GM12878 (cell line): Measurements from ENCODE around the gene NXN. TPM values are rescaled to one million over a fixed set of nuclear protein-coding genes. Genes with fewer than 3 reads are reported as not detected.
"Not testable (repeated sequence)": the region's sequence is repeated elsewhere in the genome, so short reads cannot be mapped to it uniquely, and the experiment has no call there.

ENCODE experiments used
- ATAC-seq: fragments of 200-7000 bp; cut with Tn5 transposase; 3 replicates; pipeline ENCODE4 v1.9.1; 2020; ENCODE audit warnings: mild to moderate bottlenecking, moderate library complexity
- BruUV-seq: library from RNA; stranded (reverse); fragments of 400-500 nt; replicated peaks from 2 replicates; lab custom pipeline; 2021; lab: Mats Ljungman, UMichigan
- CTCF ChIA-PET: fragments of 300-600 bp; sonication (Branson Sonifier 250); formaldehyde crosslinking; extraction: SDS; loops from one replicate; lab custom pipeline; 2021; ENCODE audit warnings: inconsistent platforms; lab: Yijun Ruan, JAX
- POLR2A ChIA-PET: fragments of 350-600 bp; formaldehyde crosslinking; extraction: SDS; loops from one replicate; lab custom pipeline; 2021; ENCODE audit warnings: inconsistent platforms; lab: Charles Lee
- RAD21 ChIA-PET: fragments of 300-600 bp; sonication (Branson Sonifier 250); formaldehyde crosslinking; loops from one replicate; lab custom pipeline; 2023; ENCODE audit warnings: antibody characterized with exemption; ENCODE audit not compliant: unreplicated experiment; lab: Charles Lee
- SMC1A ChIA-PET: fragments of 300-600 bp; sonication (Branson Sonifier 250); formaldehyde crosslinking; loops from one replicate; lab custom pipeline; 2023; ENCODE audit not compliant: unreplicated experiment, uncharacterized antibody; lab: Charles Lee
- DNase-seq: peaks from one replicate; pipeline ENCODE4 v3.0.0-alpha.2; 2011; ENCODE audit warnings: low read depth, low spot score
- FAIRE-seq: peaks from 3 replicates; lab custom pipeline; 2011; peaks lifted over from hg19 to GRCh38; lab: Jason Lieb, UNC
- H2AFZ ChIP-seq: 2 replicates; pipeline ENCODE4 v1.6.0; 2011; ENCODE audit warnings: low read depth, low read length, control low read depth; ENCODE audit not compliant: control insufficient read depth
- H3K27ac ChIP-seq: 2 replicates; pipeline ENCODE4 v1.5.1; 2011; ENCODE audit warnings: control low read depth; ENCODE audit not compliant: control insufficient read depth, insufficient read depth
- H3K27me3 ChIP-seq, 2 experiments: replicated peaks in 1 of 2; 2 replicates each; pipeline versions ENCODE4 v1.6.0 to v1.6.1; 2011; ENCODE audit warnings: low read length in 1 of 2; ENCODE audit not compliant: control insufficient read depth in 2 of 2, insufficient read depth in 2 of 2
- H3K36me3 ChIP-seq, 2 experiments: 2 replicates each; pipeline ENCODE4 v1.5.1; 2011; ENCODE audit warnings: low read length in 1 of 2; ENCODE audit not compliant: control insufficient read depth in 2 of 2, insufficient read depth in 2 of 2
- H3K4me1 ChIP-seq: 2 replicates; pipeline ENCODE4 v1.6.1; 2011; ENCODE audit warnings: mild to moderate bottlenecking, low read length, moderate library complexity, mixed read lengths; ENCODE audit not compliant: control insufficient read depth, insufficient read depth
- H3K4me2 ChIP-seq: 2 replicates; pipeline ENCODE4 v1.6.0; 2011; ENCODE audit warnings: control low read depth; ENCODE audit not compliant: control insufficient read depth, insufficient read depth
- H3K4me3 ChIP-seq: fragments of 200-600 bp; sonication (generic); 2 replicates; pipeline ENCODE4 v1.5.1; 2016
- H3K79me2 ChIP-seq: 2 replicates; pipeline ENCODE4 v1.6.0; 2011; ENCODE audit warnings: low read length; ENCODE audit not compliant: control insufficient read depth, insufficient read depth
- H3K9ac ChIP-seq: 2 replicates; pipeline ENCODE4 v1.8.0; 2011; ENCODE audit warnings: low read length, control low read depth, mixed read lengths; ENCODE audit not compliant: control insufficient read depth, insufficient read depth
- H3K9me3 ChIP-seq: replicated peaks from 3 replicates; pipeline ENCODE4 v1.5.1; 2011; ENCODE audit warnings: mild to moderate bottlenecking, low read length; ENCODE audit not compliant: control insufficient read depth, insufficient read depth
- H4K20me1 ChIP-seq: 2 replicates; pipeline ENCODE4 v1.6.0; 2011; ENCODE audit not compliant: control insufficient read depth, insufficient read depth
- BACH1 ChIP-seq: fragments of 450-650 bp; IDR thresholded peaks from 2 replicates; pipeline ENCODE4 v1.6.1; 2017; ENCODE audit warnings: mild to moderate bottlenecking, borderline replicate concordance
- CBX5 ChIP-seq: sonication (generic); IDR thresholded peaks from 2 replicates; pipeline ENCODE4 v1.6.1; 2016; ENCODE audit warnings: low read depth, moderate library complexity, mild to moderate bottlenecking, inconsistent platforms
- EZH2 ChIP-seq: IDR thresholded peaks from 2 replicates; pipeline ENCODE4 v1.6.1; 2012; ENCODE audit warnings: low read depth, mild to moderate bottlenecking, control low read depth, inconsistent platforms, low read length, borderline replicate concordance; ENCODE audit not compliant: control insufficient read depth
- HDAC2 ChIP-seq: fragments of 200-600 bp; sonication (generic); IDR thresholded peaks from 2 replicates; pipeline ENCODE4 v1.6.1; 2017
- HDGF ChIP-seq: fragments of 450-650 bp; IDR thresholded peaks from 2 replicates; pipeline ENCODE4 v1.6.1; 2016; ENCODE audit warnings: antibody characterized with exemption
- KLF5 ChIP-seq: fragments of 450-650 bp; IDR thresholded peaks from 2 replicates; pipeline ENCODE4 v1.6.1; 2014; ENCODE audit warnings: mild to moderate bottlenecking; ENCODE audit not compliant: partially characterized antibody
- MEF2B ChIP-seq: fragments of 450-650 bp; IDR thresholded peaks from 2 replicates; pipeline ENCODE4 v1.6.1; 2018; ENCODE audit warnings: mild to moderate bottlenecking, moderate library complexity; ENCODE audit not compliant: partially characterized antibody, poor library complexity, severe bottlenecking
- NFXL1 ChIP-seq: fragments of 450-650 bp; IDR thresholded peaks from 2 replicates; pipeline ENCODE4 v1.6.1; 2017; ENCODE audit warnings: antibody characterized with exemption, mild to moderate bottlenecking, borderline replicate concordance
- NFYB ChIP-seq: IDR thresholded peaks from 2 replicates; pipeline ENCODE4 v1.6.1; 2011; ENCODE audit warnings: low read depth, mild to moderate bottlenecking, low read length, improper control_type of control experiment, moderate library complexity; ENCODE audit not compliant: insufficient read depth
- NR2F1 ChIP-seq: fragments of 450-650 bp; conservative IDR thresholded peaks from 2 replicates; pipeline ENCODE4 v1.6.1; 2017; ENCODE audit warnings: mild to moderate bottlenecking
- NRF1 ChIP-seq: conservative IDR thresholded peaks from 2 replicates; pipeline ENCODE4 v1.6.1; 2011; ENCODE audit warnings: mild to moderate bottlenecking, low read depth, low read length, improper control_type of control experiment
- RUNX3 ChIP-seq: IDR thresholded peaks from 2 replicates; pipeline ENCODE4 v1.6.1; 2012; ENCODE audit warnings: low read length, inconsistent platforms
- SIN3A ChIP-seq: IDR thresholded peaks from 2 replicates; pipeline ENCODE4 v1.6.1; 2012; ENCODE audit warnings: low read depth, low read length, improper control_type of control experiment
- USF1 ChIP-seq: IDR thresholded peaks from 2 replicates; pipeline ENCODE4 v1.6.1; 2011; ENCODE audit warnings: borderline replicate concordance, low read depth, mild to moderate bottlenecking, moderate library complexity, mixed read lengths, low read length; ENCODE audit not compliant: insufficient read depth; ENCODE audit errors: extremely low read length
- YY1 ChIP-seq: IDR thresholded peaks from 2 replicates; pipeline ENCODE4 v1.6.1; 2011; ENCODE audit warnings: low read depth, mild to moderate bottlenecking, low read length
- ZNF274 ChIP-seq: IDR thresholded peaks from one replicate; pipeline ENCODE4 v1.8.0; 2011; ENCODE audit not compliant: insufficient read length, insufficient read depth
- WGBS: methylation state at CpG from one replicate; pipeline ENCODE4 v1.1.6; 2016; ENCODE audit warnings: low lambda C conversion rate; ENCODE audit not compliant: insufficient replicate concordance, insufficient coverage; ENCODE audit errors: missing lambda C conversion rate; 5-methylcytosine and 5-hydroxymethylcytosine counted together
- in situ Hi-C: fragments of 300-500 bp; cut with MboI; formaldehyde crosslinking; loops from 9 replicates; pipeline ENCODE4 v1.14.3; 2018; ENCODE audit warnings: mixed read lengths
- intact Hi-C: fragments of 100-400 bp; cut with micrococcal nuclease; formaldehyde crosslinking; loops from one replicate; pipeline ENCODE4 v1.14.2; 2022; ENCODE audit not compliant: unreplicated experiment
- polyA plus RNA-seq, 11 experiments: library from polyadenylated mRNA; depleted of rRNA in 4 of 11; unstranded in 6 of 11; stranded (reverse) in 5 of 11; fragments of >200 nt; fragmentation: Nextera tagmentation in 4 of 11; fragmentation: Illumina TruSeq in 1 of 11; extraction: Ambion mirVana in 4 of 11; extraction: Trizol in 1 of 11; gene quantifications; 1 replicate in 1 of 11; 2 replicates in 10 of 11; pipeline versions ENCODE4 v1.2.1 to v1.2.3, GENCODE V29; 2011 to 2016; ENCODE audit warnings: inconsistent platforms in 2 of 11, missing spikeins in 2 of 11, low read depth in 1 of 11
- total RNA-seq, 4 experiments: library from RNA; depleted of rRNA in 3 of 4; stranded (reverse); fragments of >200 nt in 3 of 4; fragmentation: Illumina TruSeq in 1 of 4; extraction: Trizol in 1 of 4; gene quantifications; 2 replicates each; pipeline versions ENCODE4 v1.2.1 to v1.2.3, GENCODE V29; 2013 to 2021

Gene NXN
- total and polyA plus RNA-seq, 10 of the 15 experiments (the other 5 are each of a cell fraction or from before 2014, with no cell fraction given), result 0.04 to 1.2 (median 0.30) TPM

GRCh38 chr17:971861-972260 lies 7.7 kb downstream of the NXN start:
- intact Hi-C loops, H3K4me2 ChIP-seq, H3K9ac ChIP-seq, in situ Hi-C loops, H3K79me2 ChIP-seq, H4K20me1 ChIP-seq, H3K4me1 ChIP-seq, H3K4me3 ChIP-seq, H3K27ac ChIP-seq, BruUV-seq, H3K27me3 ChIP-seq, POLR2A ChIA-PET, H3K9me3 ChIP-seq, RAD21 ChIA-PET, H3K36me3 ChIP-seq, DNase-seq, FAIRE-seq, H2AFZ ChIP-seq, ATAC-seq: not testable (repeated sequence)
- ChIA-PET CTCF (interaction anchor here (0.6 to 1.0 kb wide), 2 partner anchors 9 to 56 kb away, joined by 3 to 4 read pairs; no protein-coding TSS in a partner anchor), SMC1A (interaction anchor here (0.6 kb wide), 1 partner anchor 126 kb away, joined by 3 read pairs; no protein-coding TSS in a partner anchor)
- WGBS, result 51% methylated on average over 14 of the region's 14 CpGs

DNA sequence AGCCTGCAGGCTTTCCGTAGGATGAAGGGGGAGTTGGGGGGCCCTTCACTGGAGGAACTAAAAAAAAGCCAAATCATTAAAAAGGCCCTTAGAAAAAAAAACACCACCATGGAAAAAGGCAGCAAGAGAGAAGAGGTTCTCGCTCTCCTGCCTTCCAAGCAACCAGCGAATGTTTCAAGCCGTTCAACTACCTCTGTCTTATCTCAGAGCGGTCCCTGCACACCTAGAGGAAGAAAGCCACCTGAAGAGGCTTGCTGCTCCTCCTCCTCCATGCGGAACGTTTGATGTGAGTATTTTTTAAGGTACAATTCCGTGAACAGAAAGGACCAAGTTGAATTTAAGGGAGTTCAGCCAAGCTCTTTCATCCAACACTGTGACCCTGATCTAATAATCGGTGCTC lies 9.2 kb downstream of the NXN start:
- no peak overlapping the region for H3K27ac ChIP-seq
- no peaks in the 10 kb centered on the region for H3K4me1 ChIP-seq
- RAD21 ChIA-PET, result no interaction called here
- no peaks in the 10 kb centered on the region for H3K9me3 ChIP-seq
- SMC1A ChIA-PET, result no interaction called here
- H3K9ac ChIP-seq, result no peak overlapping the region
- H3K27me3 ChIP-seq, result peaks cover 0 to 2% of the 10 kb centered on the region in 2 experiments; a peak in 1 of 4 replicates
- no peak for DNase-seq
- no peak overlapping the region for H2AFZ ChIP-seq
- ATAC-seq, result no peak
- in situ Hi-C loops, result no loop called here
- H3K4me3 ChIP-seq, result no peak overlapping the region
- no peak for TF ChIP-seq YY1
- no peak for TF ChIP-seq BACH1
- no peak for TF ChIP-seq NFYB
- no peak for TF ChIP-seq NRF1
- no peak for TF ChIP-seq HDAC2
- no peak for TF ChIP-seq MEF2B
- no peak for TF ChIP-seq RUNX3
- TF ChIP-seq NR2F1, result no peak
- TF ChIP-seq NFXL1, result no peak
- TF ChIP-seq SIN3A, result no peak
- TF ChIP-seq CBX5, result no peak
- no peak for TF ChIP-seq KLF5
- TF ChIP-seq HDGF, result no peak
- no peak for TF ChIP-seq EZH2
- no peak for TF ChIP-seq ZNF274
- no peak for TF ChIP-seq USF1
- TF ChIP-seq, all 136 proteins: peak for 0
- Histone ChIP-seq H3K79me2 (no peaks in the 10 kb centered on the region), H4K20me1 (no peaks in the 10 kb centered on the region), H3K4me2 (no peak overlapping the region), H3K36me3 (no peaks in the 10 kb centered on the region)
- intact Hi-C loops, result no loop called here
- CTCF ChIA-PET, result no interaction called here
- no peak for FAIRE-seq
- 26% methylated on average over 9 of the region's 9 CpGs for WGBS
- POLR2A ChIA-PET, result no interaction called here
- BruUV-seq, result no TSS peak
